GM12873 (cell line): Measurements from ENCODE around the gene EPB41L1.

ENCODE experiments used
- CTCF ChIP-seq: IDR thresholded peaks from 2 replicates; pipeline ENCODE4 v1.5.1; 2012; ENCODE audit warnings: low read depth, mild to moderate bottlenecking, moderate library complexity, low read length, control low read depth; ENCODE audit not compliant: insufficient read depth; ENCODE audit errors: missing control alignments

EPB41L1 gene

DNA sequence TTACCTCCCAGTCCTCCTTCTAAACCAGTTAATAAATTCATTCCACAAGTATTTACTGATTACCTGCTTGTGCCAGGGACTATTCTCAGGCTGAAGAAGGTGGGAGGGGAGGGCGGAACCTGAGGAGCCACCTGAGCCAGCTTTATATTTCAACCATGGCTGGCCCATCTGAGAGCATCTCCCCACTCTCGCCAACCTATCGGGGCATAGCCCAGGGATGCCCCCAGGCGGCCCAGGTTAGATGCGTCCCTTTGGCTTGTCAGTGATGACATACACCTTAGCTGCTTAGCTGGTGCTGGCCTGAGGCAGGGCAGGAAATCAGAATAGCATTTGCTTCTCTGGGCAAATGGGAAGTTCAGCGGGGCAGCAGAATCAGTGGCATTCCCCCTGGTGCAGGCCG, 76.8 kb downstream of the EPB41L1 start:
- TF ChIP-seq CTCF: no peak

DNA sequence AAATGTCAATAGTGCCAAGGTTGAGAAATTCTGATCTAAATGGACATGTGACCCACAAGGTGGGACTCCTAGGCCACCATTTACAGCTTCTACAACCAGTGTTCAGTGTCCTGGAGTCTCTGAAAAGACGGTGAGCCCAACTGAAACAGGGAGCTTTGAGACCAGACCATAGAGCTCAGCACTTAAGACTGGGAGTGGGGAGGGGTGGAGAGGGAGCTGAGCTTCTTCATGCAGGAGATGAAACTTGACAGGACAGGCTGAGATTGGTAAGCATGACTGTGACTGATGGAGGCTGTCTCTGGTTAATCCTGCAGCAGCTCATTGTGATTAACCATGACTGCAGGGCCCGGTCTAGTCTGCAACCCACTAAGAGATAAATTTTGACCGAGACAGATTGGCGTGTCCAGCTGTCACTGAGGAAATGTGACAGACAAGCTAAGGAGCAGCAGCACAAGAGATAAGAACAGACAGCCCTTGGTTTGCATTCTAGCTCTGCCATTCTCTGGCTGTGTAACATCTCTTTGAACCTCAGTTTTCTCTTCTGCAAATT, 80.3 kb downstream of the EPB41L1 start:
- TF ChIP-seq CTCF: no peak

DNA sequence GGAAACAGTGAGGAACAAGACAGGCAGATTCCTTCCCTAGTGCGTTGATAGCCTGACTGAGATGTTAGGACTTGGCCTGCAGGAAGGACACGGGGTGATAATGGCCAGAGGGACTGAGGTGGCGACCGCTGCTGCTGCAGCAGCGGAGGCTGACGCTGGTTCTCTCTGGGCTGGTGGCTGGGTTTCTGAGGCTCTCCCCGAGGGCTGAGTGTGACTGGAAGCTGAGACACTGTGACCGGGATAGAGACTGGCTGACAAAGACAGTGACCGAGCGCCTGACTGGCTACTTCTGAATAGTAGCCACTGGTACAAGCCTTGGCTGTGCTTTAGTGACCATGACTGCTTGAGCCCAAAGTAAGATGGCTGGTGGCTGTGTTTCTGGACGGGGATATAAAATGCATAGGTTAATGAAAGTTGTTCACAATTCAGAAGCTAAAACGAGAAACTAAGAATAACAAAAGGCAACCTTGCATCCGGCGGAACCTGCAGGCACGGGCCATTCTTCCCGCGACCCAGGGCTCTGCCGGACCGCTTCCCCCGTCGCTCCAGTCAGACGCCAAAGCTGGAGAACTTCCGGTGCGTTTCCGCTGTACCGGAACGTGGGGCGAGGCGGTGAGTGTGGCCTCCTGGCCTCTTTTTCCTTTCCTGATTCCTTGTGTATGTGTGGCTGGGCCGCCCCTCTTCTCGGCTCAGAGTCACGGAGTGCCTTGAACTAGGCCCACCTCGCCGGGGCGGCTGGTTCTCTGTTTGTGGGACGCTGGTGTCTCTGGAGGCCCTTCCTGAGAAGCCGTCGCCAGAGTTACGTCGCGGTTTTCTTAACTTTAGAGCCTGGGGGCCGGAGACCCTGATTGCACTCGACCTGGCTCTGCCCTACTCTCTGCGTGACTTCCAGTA, 81.6 kb downstream of the EPB41L1 start, which contains the start of gene AAR2:
AAR2 (plus strand) TSS at position 587 of the 894 bp plus-strand sequence. CDS start 3,391 bp downstream, outside the sequence.
- TF ChIP-seq CTCF: no peak

DNA sequence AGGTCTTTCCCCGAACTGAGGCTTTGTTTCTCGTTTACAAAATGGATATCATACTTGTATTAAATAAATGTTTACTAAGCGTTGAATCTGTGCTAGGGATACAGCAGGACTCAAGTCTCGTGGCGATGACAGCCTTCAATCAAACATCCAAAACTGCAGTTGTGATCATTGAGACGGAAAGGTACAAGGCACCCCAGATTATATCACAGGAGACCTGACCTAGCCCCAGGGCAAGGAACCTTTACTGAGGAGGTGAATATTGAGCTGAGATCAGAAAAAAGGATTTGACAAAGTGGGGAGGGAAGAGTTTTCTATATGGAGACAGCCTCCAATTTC, 82.2 kb downstream of the EPB41L1 start:
- TF ChIP-seq CTCF: no peak

- TF ChIP-seq CTCF: no peak
These were observed 82.9 kb downstream of the EPB41L1 start for GRCh38 chr20:36237477-36237876.

GRCh38 chr20:36238153-36238552, 83.6 kb downstream of the EPB41L1 start:
- no peak for TF ChIP-seq CTCF

GRCh38 chr20:36238760-36239159, 84.2 kb downstream of the EPB41L1 start:
- TF ChIP-seq CTCF: no peak
